ENCODE results near the gene JARID2. TPM values are rescaled to one million over a fixed set of nuclear protein-coding genes. Genes with fewer than 3 reads are reported as not detected.

Gene JARID2
- total RNA-seq, 1 experiment from 2014 or later: 21.0 TPM

- ChIA-PET POLR2A (no interaction called here), CTCF (interaction anchor here (1.2 kb wide), 1 partner anchor 34 kb away, joined by 3 read pairs; no protein-coding TSS in a partner anchor)
- no peak overlapping the region for H3K4me3 Mint-ChIP-seq (ENCODE audit: unreplicated experiment)
- H3K36me3 Mint-ChIP-seq (ENCODE audit: insufficient read depth, unreplicated experiment): peaks cover 3% of the 10 kb centered on the region
- no TSS peak for BruUV-seq (replicated peaks)
- TF ChIP-seq CTCF (IDR thresholded peaks at IDR 0.05; ENCODE audit: unreplicated experiment): no peak
- H3K4me1 Mint-ChIP-seq (ENCODE audit: insufficient read depth, unreplicated experiment): peaks cover 35% of the 10 kb centered on the region
- DNase-seq (ENCODE audit: unreplicated experiment): no peak
- no peaks in the 10 kb centered on the region for H3K27me3 Mint-ChIP-seq (ENCODE audit: insufficient read depth, unreplicated experiment)
- intact Hi-C loops (cut with micrococcal nuclease): no loop called here
- peak overlapping the region; percentile 57 for H3K27ac Mint-ChIP-seq (ENCODE audit: low read depth, unreplicated experiment)
- no peaks in the 10 kb centered on the region for H3K9me3 Mint-ChIP-seq (ENCODE audit: unreplicated experiment)
Measured at GRCh38 chr6:15309611-15310283, 63.9 kb downstream of the JARID2 start.

- ChIA-PET CTCF (no interaction called here), POLR2A (no interaction called here)
- H3K4me1 Mint-ChIP-seq (ENCODE audit: insufficient read depth, unreplicated experiment): peaks cover 27% of the 10 kb centered on the region
- no peaks in the 10 kb centered on the region for H3K9me3 Mint-ChIP-seq (ENCODE audit: unreplicated experiment)
- no TSS peak for BruUV-seq (replicated peaks)
- intact Hi-C loops (cut with micrococcal nuclease): no loop called here
- H3K36me3 Mint-ChIP-seq (ENCODE audit: insufficient read depth, unreplicated experiment): no peaks in the 10 kb centered on the region
- no peaks in the 10 kb centered on the region for H3K27me3 Mint-ChIP-seq (ENCODE audit: insufficient read depth, unreplicated experiment)
- DNase-seq (ENCODE audit: unreplicated experiment): no peak
- H3K27ac Mint-ChIP-seq (ENCODE audit: low read depth, unreplicated experiment): no peak overlapping the region
- no peak for TF ChIP-seq CTCF (IDR thresholded peaks at IDR 0.05; ENCODE audit: unreplicated experiment)
- no peak overlapping the region for H3K4me3 Mint-ChIP-seq (ENCODE audit: unreplicated experiment)
Measured at GRCh38 chr6:15310680-15311079, 64.8 kb downstream of the JARID2 start.

- Mint-ChIP-seq H3K4me1 (ENCODE audit: insufficient read depth, unreplicated experiment) (peaks cover 27% of the 10 kb centered on the region), H3K27ac (ENCODE audit: low read depth, unreplicated experiment) (no peak overlapping the region), H3K27me3 (ENCODE audit: insufficient read depth, unreplicated experiment) (no peaks in the 10 kb centered on the region), H3K9me3 (ENCODE audit: unreplicated experiment) (no peaks in the 10 kb centered on the region), H3K36me3 (ENCODE audit: insufficient read depth, unreplicated experiment) (no peaks in the 10 kb centered on the region), H3K4me3 (ENCODE audit: unreplicated experiment) (no peak overlapping the region)
- intact Hi-C loops (cut with micrococcal nuclease): no loop called here
- BruUV-seq (replicated peaks): no TSS peak
- ChIA-PET POLR2A (interaction anchor here (1.2 kb wide), 1 partner anchor 39 kb away, joined by 3 read pairs; no protein-coding TSS in a partner anchor), CTCF (no interaction called here)
- no peak for TF ChIP-seq CTCF (IDR thresholded peaks at IDR 0.05; ENCODE audit: unreplicated experiment)
- no peak for DNase-seq (ENCODE audit: unreplicated experiment)
Measured at GRCh38 chr6:15312500-15312899, 66.6 kb downstream of the JARID2 start.

- no peak overlapping the region for H3K27ac Mint-ChIP-seq (ENCODE audit: low read depth, unreplicated experiment)
- TF ChIP-seq CTCF (IDR thresholded peaks at IDR 0.05; ENCODE audit: unreplicated experiment): no peak
- no peaks in the 10 kb centered on the region for H3K36me3 Mint-ChIP-seq (ENCODE audit: insufficient read depth, unreplicated experiment)
- H3K4me3 Mint-ChIP-seq (ENCODE audit: unreplicated experiment): no peak overlapping the region
- BruUV-seq (replicated peaks): no TSS peak
- no peaks in the 10 kb centered on the region for H3K27me3 Mint-ChIP-seq (ENCODE audit: insufficient read depth, unreplicated experiment)
- peaks cover 22% of the 10 kb centered on the region for H3K4me1 Mint-ChIP-seq (ENCODE audit: insufficient read depth, unreplicated experiment)
- intact Hi-C loops (cut with micrococcal nuclease): no loop called here
- ChIA-PET POLR2A (no interaction called here), CTCF (no interaction called here)
- H3K9me3 Mint-ChIP-seq (ENCODE audit: unreplicated experiment): no peaks in the 10 kb centered on the region
- no peak for DNase-seq (ENCODE audit: unreplicated experiment)
Measured at GRCh38 chr6:15313367-15313766, 67.5 kb downstream of the JARID2 start.
